ENCODE measurements around the gene CAMTA1. TPM values are rescaled to one million over a fixed set of nuclear protein-coding genes. Genes with fewer than 3 reads are reported as not detected.

CAMTA1 gene
- total and polyA plus RNA-seq, 8 donors: 42.8 to 213 (median 118) TPM

DNA sequence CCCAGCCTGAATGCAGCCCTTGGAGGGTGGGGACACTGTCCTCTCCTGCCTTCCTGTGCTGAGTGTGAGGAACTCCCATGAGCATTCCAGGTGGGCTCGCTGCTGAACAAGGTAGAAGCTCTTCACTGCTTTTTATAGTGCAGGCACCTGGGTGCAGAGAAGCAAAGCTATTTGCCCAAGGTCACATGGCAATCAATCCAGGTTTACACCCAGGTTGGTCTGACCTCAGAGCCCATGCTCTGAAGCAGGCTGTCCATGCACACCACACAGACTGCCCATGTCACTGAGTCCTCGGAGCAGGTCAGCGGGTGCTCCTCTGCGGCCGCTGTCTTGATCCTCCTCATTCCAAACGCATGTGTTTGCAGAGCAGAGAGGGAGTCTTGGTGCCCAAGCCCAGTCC is 662.5 kb downstream of the CAMTA1 start:
- DNase-seq: no peak
- WGBS, 5 donors: 63 to 90% (median 77%) methylated on average over 6 of the region's 6 CpGs
- no peak overlapping the region for H3K4me3 ChIP-seq
- no peak overlapping the region for H3K27ac ChIP-seq
- H3K9me3 ChIP-seq: no peaks in the 10 kb centered on the region
- no peaks in the 10 kb centered on the region for H3K27me3 ChIP-seq
- intact Hi-C loops (cut with DNase I; ENCODE audit: low total_unique reads): no loop called here
- no peaks in the 10 kb centered on the region for H3K4me1 ChIP-seq
- TF ChIP-seq POLR2A (IDR thresholded peaks at IDR 0.05) (no peak), POLR2AphosphoS5 (IDR thresholded peaks at IDR 0.05) (no peak), EP300 (IDR thresholded peaks at IDR 0.05) (no peak)
- TF ChIP-seq, protein P1, sequence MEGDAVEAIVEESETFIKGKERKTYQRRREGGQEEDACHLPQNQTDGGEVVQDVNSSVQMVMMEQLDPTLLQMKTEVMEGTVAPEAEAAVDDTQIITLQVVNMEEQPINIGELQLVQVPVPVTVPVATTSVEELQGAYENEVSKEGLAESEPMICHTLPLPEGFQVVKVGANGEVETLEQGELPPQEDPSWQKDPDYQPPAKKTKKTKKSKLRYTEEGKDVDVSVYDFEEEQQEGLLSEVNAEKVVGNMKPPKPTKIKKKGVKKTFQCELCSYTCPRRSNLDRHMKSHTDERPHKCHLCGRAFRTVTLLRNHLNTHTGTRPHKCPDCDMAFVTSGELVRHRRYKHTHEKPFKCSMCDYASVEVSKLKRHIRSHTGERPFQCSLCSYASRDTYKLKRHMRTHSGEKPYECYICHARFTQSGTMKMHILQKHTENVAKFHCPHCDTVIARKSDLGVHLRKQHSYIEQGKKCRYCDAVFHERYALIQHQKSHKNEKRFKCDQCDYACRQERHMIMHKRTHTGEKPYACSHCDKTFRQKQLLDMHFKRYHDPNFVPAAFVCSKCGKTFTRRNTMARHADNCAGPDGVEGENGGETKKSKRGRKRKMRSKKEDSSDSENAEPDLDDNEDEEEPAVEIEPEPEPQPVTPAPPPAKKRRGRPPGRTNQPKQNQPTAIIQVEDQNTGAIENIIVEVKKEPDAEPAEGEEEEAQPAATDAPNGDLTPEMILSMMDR (IDR thresholded peaks at IDR 0.05): no peak
- no peaks in the 10 kb centered on the region for H3K36me3 ChIP-seq

- WGBS, 5 donors: 78 to 86% (median 83%) methylated on average over 10 of the region's 10 CpGs
- intact Hi-C loops (cut with DNase I; ENCODE audit: low total_unique reads): no loop called here
Observed at GRCh38 chr1:7448986-7449385, 663.7 kb downstream of the CAMTA1 start.

DNA sequence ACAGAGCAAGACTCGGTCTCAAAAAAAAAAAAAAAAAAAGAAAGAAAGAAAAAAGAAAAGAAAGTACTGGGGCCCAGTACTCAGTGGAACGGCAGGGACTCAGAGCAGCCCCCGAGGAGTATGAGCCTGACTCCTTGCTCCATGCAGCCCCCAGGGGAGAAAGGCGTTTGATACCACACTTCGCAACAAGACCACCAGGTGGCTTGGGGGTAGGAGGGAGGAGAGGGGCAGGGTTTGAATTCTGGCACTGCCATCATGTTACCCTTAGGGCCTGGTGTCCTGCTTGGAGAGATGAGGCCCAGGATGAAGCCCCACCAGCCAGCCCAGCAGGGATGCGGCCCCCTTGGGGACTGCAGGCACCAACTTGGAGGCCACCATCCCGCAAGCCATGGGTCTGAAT is 664.5 kb downstream of the CAMTA1 start:
- DNase-seq: no peak
- Histone ChIP-seq H3K27ac (no peak overlapping the region), H3K9me3 (no peaks in the 10 kb centered on the region), H3K27me3 (no peaks in the 10 kb centered on the region), H3K4me3 (no peak overlapping the region), H3K36me3 (no peaks in the 10 kb centered on the region), H3K4me1 (peaks cover 0 to 12% (median 5%) of the 10 kb centered on the region in 4 donors)
- intact Hi-C loops (cut with DNase I; ENCODE audit: low total_unique reads): loop anchor here (5.0 kb wide), 1 partner anchor 193 kb away; no protein-coding TSS in a partner anchor
- TF ChIP-seq EP300 (IDR thresholded peaks at IDR 0.05): no peak
- no peak for TF ChIP-seq POLR2AphosphoS5 (IDR thresholded peaks at IDR 0.05)
- TF ChIP-seq, protein P1 (IDR thresholded peaks at IDR 0.05): no peak
- TF ChIP-seq POLR2A (IDR thresholded peaks at IDR 0.05): no peak
- 88 to 97% (median 92%) methylated on average over 7 of the region's 7 CpGs for WGBS, 5 donors

More at GRCh38 chr1:7448986-7449385, 663.7 kb downstream of the CAMTA1 start:
- Histone ChIP-seq H3K4me3 (no peak overlapping the region), H3K9me3 (no peaks in the 10 kb centered on the region), H3K27ac (no peak overlapping the region), H3K27me3 (no peaks in the 10 kb centered on the region), H3K36me3 (no peaks in the 10 kb centered on the region), H3K4me1 (peaks cover 0 to 5% (median under 1%) of the 10 kb centered on the region in 4 donors)
- TF ChIP-seq, protein P1 (IDR thresholded peaks at IDR 0.05): no peak
- TF ChIP-seq POLR2AphosphoS5 (IDR thresholded peaks at IDR 0.05) (no peak), POLR2A (IDR thresholded peaks at IDR 0.05) (no peak), EP300 (IDR thresholded peaks at IDR 0.05) (no peak)
- DNase-seq: no peak

DNA sequence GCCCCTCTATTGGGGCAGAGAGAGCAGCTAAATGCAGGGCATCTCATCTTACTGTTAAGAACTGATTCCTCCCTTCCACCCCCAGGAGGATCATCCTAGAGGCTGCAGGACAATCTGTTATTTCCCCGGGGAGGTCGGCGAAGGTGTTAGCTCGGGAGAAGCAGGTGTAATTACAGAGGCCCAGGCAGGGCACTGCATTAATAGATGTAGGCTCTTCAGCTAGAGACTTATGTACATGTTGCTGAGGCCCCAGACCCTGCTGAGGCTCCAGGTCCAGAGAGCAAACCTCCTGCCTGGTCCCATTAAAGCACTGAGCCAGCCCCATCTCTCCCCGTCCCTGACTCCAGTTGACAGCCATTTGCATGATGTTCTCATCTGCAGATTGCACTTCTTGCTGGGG is 665.6 kb downstream of the CAMTA1 start:
- Histone ChIP-seq H3K9me3 (no peaks in the 10 kb centered on the region), H3K4me3 (no peak overlapping the region), H3K36me3 (no peaks in the 10 kb centered on the region), H3K4me1 (peaks cover 0 to 23% (median 9%) of the 10 kb centered on the region in 4 donors), H3K27ac (no peak overlapping the region), H3K27me3 (no peaks in the 10 kb centered on the region)
- TF ChIP-seq POLR2AphosphoS5 (IDR thresholded peaks at IDR 0.05): no peak
- TF ChIP-seq EP300 (IDR thresholded peaks at IDR 0.05): no peak
- intact Hi-C loops (cut with DNase I; ENCODE audit: low total_unique reads): loop anchor here (5.0 kb wide), 1 partner anchor 191 kb away; no protein-coding TSS in a partner anchor
- 54 to 87% (median 73%) methylated on average over 5 of the region's 5 CpGs for whole genome bisulfite sequencing, 5 donors
- no peak for DNase-seq

GRCh38 chr1:7453038-7453437 is 667.8 kb downstream of the CAMTA1 start:
- TF ChIP-seq EP300 (IDR thresholded peaks at IDR 0.05) (no peak), POLR2AphosphoS5 (IDR thresholded peaks at IDR 0.05) (no peak), POLR2A (IDR thresholded peaks at IDR 0.05) (no peak)
- TF ChIP-seq, protein P1 (IDR thresholded peaks at IDR 0.05): no peak
- no peak for DNase-seq
- no peak overlapping the region for H3K4me3 ChIP-seq
- no peaks in the 10 kb centered on the region for H3K27me3 ChIP-seq
- H3K9me3 ChIP-seq: no peaks in the 10 kb centered on the region
- H3K4me1 ChIP-seq: peaks cover 0 to 27% (median 9%) of the 10 kb centered on the region in 4 donors
- intact Hi-C loops (cut with DNase I; ENCODE audit: low total_unique reads): loop anchor here (5.0 kb wide), 1 partner anchor 189 kb away; no protein-coding TSS in a partner anchor
- WGBS, 5 donors: 75 to 91% (median 77%) methylated on average over 5 to 6 of the region's 6 CpGs
- H3K27ac ChIP-seq: no peak overlapping the region
- H3K36me3 ChIP-seq: no peaks in the 10 kb centered on the region

Measured in stomach (tissue), 9 donors.